C4-2B (cell line): ENCODE results near the gene SLC2A2.
A peak's percentile ranks its signal among the peaks of the same experiment; 100 is the strongest.

Experiments used
- H3K27ac ChIP-seq: fragments of 450-650 bp; 2 replicates; pipeline ENCODE4 v1.5.1; 2017
- CTCF ChIP-seq: fragments of 450-650 bp; conservative IDR thresholded peaks from 2 replicates; pipeline ENCODE4 v1.5.1; 2017; ENCODE audit warnings: mild to moderate bottlenecking
- ZFX ChIP-seq: fragments of 450-650 bp; IDR thresholded peaks from 2 replicates; pipeline ENCODE4 v1.6.1; 2017

SLC2A2 gene

DNA sequence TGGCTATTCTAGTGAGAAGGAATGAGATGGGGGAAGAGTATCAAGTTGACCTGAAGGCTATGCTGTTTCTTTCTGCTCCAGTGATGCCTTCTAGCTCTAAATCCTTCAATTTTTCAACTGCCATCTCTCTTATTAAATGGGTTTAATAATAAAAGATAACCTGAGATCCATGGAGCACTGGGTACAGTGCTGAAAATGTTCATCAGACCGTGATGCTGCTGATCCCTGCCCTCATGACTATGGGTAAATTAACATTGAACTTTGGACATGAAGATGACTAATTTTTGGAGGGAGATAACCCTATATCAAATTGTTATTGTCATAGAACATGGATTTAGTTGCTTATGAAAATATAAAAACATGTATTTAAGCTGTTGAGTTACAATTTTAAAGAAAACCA lies 27.7 kb upstream of the SLC2A2 start:
- no peak for TF ChIP-seq ZFX
- TF ChIP-seq CTCF: no peak
- no peak overlapping the region for H3K27ac ChIP-seq

DNA sequence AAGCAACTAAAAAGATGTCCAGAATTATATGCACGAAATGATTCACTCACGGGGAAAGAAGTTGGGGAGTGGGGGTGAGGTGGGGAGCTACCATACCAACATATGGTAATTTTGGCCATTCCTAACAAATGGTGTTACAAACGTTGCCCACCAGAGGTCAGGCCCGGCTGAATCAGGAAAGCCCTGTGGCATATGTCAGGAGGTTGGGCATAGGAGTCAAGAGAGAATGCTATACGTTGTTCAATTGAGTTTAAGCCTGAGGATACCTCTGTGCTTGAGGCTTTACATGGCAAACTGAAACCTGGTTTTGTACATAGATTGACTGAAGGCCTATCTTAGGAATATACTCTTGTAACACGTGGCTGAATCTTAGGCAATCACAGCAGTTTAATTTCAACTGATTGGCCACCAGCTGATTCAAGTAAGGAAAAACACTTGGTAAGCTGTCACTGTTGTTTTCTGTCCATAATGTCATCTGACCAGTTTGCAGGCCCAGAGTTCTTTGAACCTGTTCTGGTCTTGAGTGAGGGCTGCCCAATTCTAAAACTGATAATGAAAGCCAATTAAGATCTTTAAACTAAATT lies 23.4 kb upstream of the SLC2A2 start:
- no peak overlapping the region for H3K27ac ChIP-seq
- TF ChIP-seq CTCF (peak; percentile 81), ZFX (no peak)

DNA sequence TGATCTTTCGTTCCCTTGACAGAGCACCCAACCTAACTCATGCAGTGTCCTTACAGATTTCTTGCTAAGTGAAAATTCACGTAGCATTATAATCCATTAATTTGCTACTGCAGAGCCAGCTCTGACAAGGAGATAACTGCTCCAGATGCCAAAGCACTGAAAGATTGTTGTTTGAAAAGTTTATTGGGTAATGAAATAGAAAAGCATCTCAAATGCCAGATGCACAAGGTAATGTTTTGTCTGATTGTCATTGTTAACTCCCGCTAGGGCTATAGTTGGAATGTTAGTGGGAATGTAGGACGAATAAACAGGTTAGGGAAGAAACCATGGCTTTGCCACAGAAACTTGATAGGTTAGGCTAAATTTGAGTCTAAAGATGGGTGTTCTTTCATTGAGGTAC lies 20.2 kb upstream of the SLC2A2 start:
- TF ChIP-seq ZFX: no peak
- no peak for TF ChIP-seq CTCF
- no peak overlapping the region for H3K27ac ChIP-seq

DNA sequence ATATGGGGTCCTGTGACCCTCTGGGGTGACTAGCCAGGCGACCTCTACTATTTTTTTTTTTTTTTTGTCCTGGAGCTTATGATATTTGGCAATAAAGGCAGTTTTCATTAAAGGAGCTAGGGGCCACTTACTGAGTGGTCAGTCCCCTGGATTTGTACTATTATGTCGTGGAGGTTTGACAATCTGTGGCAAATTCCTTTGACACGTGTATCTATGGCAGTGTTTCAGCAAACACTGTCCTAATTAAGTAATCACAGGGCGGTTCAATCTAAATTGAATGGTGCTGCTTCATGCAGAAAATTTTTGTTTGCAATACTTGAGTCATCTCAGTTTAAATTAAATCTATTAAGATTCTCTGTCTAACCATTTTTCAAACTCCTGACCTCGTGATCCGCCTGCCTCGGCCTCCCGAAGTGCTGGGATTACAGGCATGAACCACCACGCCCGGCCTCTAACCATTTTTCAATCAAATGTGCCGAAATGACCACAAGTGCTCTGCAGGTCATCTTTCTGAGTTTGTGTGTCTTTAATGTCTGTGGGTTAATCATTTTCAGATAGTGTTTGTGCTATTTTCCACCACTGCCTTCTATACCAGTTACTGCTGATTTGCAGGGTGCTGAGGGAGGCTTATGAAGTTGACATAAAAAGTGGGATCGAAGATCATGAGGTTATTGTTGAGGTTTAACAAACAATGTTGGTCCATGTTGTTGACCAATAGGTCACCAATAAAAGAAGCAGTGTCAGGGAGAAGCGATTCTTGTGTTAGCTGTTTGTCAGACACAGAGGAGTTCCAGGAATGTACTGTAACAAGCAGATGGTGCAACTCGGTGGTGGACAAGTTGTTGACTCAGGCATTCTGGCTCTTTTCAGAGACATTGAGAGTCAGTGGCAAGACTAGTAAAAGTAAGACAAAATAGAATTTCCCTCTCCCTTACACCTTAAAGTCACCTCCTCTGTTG lies 18.6 kb upstream of the SLC2A2 start:
- no peak overlapping the region for H3K27ac ChIP-seq
- TF ChIP-seq ZFX: no peak
- no peak for TF ChIP-seq CTCF

GRCh38 chr3:171044384-171044783 lies 17.9 kb upstream of the SLC2A2 start:
- TF ChIP-seq CTCF (no peak), ZFX (no peak)
- no peak overlapping the region for H3K27ac ChIP-seq

GRCh38 chr3:171039674-171040073 lies 13.2 kb upstream of the SLC2A2 start:
- no peak overlapping the region for H3K27ac ChIP-seq
- TF ChIP-seq CTCF (no peak), ZFX (no peak)

DNA sequence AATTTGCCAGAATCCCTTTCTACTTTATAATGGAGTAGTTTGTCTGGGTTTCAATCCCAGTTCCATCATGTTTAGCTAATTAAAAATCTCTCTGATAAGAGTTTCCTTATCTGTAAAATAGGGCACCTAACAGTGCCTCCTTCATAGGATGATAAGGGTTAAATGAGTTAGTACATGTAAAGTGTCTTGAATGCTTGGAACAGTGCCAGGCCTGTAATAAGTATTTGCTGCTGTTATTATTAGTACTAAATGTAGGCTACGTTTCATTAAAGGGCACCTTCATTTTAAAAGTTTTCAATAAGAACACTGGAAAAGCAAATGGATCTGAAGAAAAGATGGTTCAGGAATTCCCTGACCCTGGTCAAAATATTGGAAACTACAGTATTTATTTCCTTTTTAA lies 11.8 kb upstream of the SLC2A2 start:
- no peak overlapping the region for H3K27ac ChIP-seq
- TF ChIP-seq ZFX: no peak
